GM19452 (cell line): ENCODE results near the gene PCNX1.
A peak's percentile ranks its signal among the peaks of the same experiment; 100 is the strongest.

Experiments
- ATAC-seq: cut with Tn5 transposase; IDR thresholded peaks from one replicate; pipeline ENCODE4 v1.9.1; 2021; ENCODE audit not compliant: unreplicated experiment

The PCNX1 gene

DNA sequence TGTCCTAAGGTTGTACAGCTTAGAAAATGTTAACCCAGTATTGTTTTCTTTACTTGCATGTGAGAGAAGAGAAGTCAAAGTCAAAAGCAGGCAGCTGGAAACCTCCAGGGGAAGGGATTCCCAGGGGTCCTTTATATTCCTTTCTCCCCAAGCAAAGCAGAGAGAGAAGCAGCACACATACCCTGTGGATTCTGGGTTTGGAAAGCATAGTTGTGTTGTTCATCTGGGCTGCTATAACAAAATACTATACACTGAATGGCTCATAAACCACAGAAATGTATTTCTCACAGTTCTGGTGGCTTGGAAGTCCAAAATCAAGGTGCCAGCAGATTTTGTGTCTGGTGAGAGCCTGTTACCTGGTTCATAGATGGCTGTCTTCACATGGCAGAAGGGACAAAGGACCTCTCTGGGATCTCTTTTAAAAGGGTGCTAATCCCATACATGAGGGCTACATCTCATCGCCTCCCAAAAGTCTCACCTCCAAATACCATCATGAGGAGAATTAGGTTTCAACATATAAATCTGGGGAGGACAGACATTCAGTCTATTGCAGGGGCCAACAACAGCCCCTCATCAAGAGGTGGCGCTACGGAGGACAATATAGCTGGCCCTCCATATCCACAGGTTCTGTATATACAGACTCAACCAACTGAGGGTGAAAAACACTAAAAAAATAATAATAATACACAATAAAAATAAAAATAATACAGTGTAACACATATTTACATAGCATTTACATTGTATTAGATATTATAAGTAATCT, 19.3 kb upstream of the PCNX1 start:
- ATAC-seq, result no peak

DNA sequence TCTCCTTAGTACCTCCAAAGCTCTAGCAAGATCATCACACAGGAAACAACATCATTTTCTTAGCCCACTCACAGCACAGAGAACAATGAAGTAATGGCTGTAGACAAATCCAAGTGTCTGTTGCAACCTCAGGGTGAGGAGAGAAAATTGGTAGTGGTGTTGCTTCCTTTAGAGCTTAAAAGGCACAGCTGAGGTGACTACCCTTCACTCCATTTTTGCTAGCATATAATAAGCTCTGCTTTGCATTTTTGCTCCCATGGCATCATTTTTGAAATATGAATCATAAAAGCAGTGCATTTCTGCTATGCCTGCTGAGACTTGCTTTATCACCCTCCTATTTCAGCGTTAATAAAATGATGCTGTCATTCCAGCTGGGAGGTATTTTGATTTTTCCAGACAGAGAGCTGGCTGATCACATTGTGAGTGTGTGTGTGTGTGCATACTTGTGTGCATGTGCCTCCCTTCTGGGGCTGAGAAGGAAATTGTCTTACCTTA, 18.5 kb upstream of the PCNX1 start:
- ATAC-seq, result no peak

DNA sequence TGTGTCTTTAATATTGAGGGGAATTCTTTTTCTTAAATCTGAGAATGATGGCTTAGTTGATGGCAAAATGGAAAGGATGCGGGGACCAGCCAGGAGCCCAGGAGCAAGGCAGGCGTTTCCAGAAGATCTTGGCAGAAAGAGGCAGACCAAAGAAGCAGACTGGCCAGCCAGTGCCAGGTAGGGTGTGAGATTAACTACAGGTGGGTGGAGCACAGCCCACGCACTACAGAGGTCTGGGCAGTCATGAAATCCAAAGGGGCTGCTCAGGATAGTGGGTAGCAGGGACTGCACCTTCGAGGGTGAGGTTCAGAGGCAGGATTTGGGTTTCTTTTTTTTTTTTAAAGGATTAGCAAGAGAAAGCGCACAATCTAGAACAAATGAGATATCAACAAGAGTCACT, 17.7 kb upstream of the PCNX1 start:
- no peak for ATAC-seq

DNA sequence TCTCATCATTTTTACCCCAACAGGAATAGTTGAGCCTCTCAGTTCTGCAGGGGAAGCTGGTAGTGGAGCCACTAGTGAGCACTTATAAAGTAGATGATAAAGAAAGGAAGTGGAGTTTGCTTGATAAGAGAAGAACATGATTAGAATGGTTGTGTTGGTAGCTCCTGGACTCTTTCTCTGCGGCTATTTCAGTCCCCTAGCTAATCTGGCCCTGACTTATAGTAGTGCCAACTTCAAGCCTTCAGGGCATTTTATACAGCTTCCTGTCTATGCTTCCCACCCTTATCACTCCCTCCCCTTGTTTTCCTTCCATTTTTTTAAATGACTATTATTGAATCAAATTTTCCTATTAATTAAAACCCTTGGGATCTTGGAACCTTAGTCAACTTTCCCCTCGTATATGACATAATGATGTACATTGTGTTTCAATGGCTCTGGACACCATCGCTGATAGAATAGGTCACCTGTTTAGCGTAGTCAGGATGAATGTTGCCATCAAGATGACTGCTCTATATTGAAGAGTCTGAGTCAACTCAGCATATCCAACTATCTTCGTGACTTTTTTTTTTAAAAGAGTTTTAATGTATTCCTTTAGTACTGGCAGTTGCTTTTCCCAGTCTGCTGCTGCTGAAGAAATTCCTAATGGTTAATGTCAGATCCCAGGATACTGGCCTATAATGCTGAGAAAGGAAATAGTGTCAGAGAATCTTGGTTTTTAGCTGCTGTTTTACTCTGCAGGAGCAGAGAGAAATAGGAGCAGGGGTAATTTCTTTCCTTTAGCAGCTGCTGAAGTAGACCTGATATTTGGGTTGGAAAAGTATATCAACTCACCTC, 16.2 kb upstream of the PCNX1 start:
- no peak for ATAC-seq

DNA sequence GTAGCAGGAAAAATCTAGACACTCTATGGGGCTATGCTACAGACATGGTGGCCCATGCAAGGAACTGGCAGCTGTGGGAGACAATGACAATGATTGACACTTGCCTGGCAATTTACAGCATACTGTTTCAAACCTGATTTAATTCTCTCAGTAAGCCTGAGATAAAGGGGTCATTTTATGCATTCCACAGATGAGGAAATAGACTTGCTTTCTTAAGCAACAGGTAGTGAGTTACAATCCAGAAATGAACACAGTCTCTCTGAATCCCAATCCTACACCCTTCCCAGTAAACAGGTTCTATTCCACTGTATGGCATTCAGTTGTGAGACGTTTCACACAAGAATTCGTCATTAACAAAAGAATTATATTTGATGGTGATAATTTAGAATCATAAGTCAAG, 15.5 kb upstream of the PCNX1 start:
- no peak for ATAC-seq

DNA sequence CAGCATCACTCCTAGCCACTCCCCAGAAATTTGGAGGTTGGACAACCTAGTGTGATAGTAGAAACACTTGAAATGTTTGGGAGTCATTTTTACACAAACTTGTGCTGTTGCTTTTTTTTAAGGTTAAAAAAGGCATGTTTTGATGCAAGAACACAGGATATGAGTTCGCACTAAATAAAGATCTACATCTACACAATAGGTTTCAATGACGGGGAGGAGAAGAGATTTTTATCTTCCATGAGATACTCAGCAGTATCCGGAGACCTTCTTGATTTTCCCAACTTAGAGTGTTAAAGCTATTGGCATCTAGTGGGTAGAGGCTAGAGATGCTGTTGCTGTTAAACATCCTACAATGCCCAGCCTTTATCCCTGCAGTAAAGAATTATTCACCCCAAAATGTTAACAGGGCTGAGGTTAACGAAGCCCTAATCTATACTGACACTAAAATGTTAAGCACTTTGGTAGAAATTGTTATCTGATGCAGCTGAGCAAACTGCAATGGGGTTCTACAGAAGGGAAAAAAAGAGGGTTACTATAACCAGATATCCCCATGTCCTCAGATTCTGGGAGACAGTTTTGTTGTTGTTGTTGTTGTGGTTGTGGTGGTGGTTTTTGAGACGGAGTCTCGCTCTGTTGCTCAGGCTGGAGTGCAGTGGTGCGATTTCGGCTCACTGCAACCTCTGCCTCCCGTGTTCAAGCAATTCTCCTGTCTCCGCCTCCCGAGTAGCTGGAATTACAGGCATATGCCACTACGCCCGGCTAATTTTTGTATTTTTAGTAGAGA, 14.0 kb upstream of the PCNX1 start:
- ATAC-seq, result no peak

DNA sequence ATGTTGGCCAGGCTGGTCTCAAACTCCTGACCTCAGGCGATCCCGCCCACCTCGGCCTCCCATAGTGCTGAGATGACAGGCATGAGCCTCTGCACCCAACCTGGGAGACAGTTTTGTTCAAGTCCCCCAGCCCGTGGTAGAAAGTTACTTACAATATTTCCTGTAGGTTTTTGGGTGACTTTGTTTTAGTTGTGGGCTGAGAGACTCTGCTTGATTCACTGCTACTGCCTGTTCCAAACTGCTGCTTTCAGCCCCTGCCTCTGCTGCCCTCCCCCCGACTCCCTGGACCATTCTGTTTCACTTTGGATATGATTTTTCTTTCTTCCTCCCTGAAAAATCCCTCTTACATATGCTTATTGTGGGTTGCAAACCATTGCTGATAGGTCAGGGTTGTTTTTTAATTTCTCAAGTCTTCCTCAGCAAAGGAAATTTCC, 13.4 kb upstream of the PCNX1 start:
- no peak for ATAC-seq

DNA sequence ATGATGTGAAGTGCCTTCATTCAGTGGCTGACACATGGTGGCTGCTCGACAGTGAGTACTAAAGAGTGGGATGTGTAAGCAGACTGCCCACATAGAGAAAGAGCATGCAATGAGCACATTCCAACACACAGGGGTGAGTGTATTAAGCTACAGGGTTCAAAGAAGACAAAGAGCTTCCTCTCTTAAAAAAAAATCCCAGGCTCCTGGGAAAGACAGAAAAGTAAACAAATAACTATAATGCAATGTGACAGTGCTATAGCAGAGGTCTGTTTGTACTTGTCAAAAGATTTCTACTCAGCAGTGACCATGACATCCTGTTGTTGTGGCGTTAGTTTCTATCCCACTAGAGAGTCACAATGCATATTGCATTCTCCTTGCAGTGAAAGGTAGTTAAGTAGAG, 12.4 kb upstream of the PCNX1 start:
- no peak for ATAC-seq

DNA sequence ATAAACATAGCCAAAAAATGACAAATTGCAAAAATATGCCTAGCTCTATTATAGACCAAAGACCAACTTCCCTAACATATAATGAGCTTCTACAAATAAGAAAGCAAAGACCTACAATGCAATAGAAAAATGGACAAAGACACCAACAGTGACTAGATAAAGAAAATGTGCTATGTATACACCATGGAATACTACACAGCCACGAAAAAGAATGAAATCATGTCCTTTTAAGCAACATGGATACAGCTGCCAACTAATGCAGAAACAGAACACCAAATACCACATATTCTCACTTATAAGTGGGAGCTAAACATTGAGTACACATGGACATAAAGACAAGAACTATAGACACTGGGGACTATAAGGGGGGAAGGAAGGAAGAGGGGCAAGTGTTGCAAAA, 10.9 kb upstream of the PCNX1 start:
- ATAC-seq, result no peak

DNA sequence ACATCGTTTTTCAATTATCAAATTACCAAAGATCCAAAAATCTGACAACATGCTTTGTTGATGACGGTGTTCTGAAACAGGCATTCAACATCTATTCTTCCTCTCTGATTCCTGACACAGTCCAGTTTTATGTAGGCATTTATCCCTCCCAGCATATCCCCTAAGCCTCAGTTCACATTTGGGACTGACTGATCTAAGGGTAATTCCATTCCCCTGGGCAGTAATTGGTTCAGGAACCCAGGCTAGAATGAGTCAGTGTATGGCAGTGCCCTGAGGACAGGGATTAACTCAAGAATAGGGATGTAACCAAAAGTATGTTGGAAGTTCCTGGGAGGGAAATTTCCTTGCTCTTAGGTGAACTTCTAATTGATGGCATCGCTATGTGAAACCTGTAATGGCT, 10.3 kb upstream of the PCNX1 start:
- ATAC-seq, result no peak

DNA sequence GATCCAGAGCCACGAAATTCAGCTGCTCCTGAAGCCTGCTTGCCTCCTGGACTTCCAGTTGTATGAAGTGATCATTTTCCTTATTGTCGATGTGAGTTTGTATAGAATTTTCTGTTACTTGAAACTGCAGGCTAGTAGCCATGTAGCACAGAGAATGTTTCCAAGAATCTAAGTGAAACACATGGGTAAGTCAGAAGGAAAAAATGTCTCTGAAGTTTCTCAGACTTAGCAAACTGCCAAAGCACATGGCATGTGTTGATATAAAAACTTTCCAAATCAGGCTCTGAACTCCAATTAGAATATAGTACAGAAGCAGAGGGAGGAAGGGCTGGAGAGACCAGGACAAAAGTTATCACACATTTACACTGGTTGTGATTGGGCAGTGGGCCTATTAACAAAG, 9.8 kb upstream of the PCNX1 start:
- ATAC-seq, result no peak

DNA sequence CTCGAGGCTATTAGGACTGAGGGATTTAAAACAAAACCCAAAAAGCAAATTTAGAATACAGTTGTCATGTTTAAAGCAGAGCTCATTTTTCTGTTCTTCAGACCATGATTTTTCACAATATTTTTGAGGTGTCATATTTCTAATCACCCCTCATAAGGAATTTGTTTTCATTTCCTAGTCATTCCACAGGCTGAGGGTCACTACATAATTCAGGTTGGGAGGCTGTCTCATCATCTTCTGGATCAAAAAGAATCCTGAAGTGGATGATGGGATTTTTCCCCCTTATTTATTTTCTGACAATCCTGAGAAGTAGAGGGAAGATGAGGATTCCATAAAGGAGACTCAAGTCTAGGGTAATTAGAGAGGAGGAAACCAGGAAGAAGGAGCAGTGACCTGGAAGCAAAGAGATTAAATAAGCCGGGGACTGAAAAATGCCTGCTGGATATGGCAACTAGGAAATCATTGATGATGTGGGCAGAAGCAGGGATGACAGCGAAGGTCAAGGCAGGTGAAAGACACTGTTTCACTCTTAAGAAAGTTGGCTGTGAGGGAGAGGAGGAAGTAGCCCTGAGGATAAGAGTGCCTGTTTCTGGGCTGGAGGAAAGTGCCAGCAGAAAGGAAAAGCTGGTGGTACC, 9.0 kb upstream of the PCNX1 start:
- ATAC-seq, result no peak

DNA sequence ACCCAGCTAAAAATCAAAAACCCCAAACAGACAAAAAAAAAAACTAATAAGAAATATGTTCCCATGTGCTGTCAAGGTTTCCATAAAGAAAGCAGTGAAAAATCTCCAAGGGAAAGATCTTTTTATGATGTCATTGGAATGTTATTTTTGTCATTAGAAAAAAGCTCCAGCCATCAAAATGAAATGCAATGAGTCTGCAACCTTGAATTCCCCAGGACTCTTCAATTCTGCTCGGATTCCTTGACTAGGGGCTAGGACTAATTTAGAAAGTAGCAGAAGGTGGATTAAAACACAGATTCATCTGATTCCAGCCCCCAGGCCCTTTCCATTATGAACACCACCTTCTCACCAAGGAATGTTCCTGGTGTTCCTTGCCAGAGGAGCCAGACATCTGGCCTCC, 6.0 kb upstream of the PCNX1 start:
- no peak for ATAC-seq

DNA sequence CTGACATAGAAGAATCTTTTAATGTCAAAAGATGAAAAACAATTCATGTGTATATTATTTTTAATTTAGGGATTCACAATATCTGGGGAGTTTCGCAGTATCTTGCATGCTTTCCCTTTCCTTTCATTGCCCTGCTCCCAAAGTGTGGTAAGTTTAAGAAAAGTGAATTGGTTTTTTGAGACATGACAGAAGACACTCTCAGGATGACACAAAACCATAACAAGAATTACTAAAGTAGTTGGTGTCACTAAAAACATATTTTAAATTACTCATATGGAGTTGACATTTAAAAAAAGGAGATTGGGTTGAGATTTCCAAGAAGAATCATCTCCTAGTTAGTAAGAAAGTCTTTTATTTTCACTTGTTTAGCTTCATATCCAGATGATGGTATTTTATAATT, 5.1 kb upstream of the PCNX1 start:
- ATAC-seq, result no peak

DNA sequence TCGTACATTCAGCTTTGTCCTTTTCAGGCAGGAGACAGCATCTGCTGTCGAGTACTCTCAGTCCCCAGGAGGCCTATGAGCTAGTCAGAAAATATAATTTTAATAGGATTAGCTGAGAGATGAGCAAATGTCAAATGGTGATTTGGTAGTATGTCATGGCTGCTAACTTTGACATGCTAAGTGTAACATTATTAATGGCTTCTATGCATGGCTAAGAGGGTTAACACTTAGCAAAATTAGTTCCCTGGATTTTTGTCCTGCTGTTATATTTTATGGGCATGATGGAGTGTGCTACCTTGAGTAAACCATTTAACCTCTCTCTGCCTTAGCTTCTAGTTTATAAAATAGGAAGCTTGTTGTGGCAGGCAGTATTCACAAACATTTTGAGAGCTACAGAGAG, 2.9 kb upstream of the PCNX1 start:
- no peak for ATAC-seq

DNA sequence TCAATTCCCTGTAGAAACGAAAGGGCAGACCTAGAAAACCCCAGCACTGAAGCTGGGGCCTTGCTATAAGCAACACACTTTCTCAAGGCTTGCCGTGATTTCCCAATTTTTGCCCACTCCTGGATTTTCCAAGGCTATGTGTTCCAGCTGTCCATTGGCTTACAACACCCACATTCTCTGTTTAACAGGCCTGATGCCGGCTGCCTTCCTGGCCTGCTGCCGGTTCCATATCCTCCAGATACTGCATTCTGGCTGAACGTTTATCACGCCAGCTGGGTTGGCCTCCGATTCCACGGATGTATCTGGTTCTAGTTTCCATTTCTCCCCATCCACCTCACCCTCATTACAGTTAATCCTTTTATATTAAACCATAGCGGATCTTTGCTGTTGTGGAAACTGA, 2.0 kb upstream of the PCNX1 start:
- no peak for ATAC-seq

DNA sequence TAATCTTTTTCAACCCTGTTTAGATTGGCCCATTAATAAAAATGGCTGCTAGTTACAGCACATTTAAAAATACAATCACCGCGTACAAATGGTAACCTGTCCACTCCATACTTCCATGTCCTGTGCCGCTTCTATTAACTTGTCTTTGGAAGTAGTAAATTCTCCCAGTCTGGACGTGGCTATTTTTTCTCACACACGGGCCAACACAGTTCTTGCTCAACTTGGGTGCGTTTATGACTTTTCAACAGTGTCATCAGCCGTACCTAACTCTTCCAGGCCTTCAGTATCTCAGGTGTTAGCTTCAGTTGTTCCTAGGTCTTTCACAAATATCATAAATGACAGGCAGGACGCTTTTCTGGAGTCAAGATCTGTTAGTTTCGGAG, 475 bp upstream of the PCNX1 start:
- ATAC-seq, result peak; percentile 4

DNA sequence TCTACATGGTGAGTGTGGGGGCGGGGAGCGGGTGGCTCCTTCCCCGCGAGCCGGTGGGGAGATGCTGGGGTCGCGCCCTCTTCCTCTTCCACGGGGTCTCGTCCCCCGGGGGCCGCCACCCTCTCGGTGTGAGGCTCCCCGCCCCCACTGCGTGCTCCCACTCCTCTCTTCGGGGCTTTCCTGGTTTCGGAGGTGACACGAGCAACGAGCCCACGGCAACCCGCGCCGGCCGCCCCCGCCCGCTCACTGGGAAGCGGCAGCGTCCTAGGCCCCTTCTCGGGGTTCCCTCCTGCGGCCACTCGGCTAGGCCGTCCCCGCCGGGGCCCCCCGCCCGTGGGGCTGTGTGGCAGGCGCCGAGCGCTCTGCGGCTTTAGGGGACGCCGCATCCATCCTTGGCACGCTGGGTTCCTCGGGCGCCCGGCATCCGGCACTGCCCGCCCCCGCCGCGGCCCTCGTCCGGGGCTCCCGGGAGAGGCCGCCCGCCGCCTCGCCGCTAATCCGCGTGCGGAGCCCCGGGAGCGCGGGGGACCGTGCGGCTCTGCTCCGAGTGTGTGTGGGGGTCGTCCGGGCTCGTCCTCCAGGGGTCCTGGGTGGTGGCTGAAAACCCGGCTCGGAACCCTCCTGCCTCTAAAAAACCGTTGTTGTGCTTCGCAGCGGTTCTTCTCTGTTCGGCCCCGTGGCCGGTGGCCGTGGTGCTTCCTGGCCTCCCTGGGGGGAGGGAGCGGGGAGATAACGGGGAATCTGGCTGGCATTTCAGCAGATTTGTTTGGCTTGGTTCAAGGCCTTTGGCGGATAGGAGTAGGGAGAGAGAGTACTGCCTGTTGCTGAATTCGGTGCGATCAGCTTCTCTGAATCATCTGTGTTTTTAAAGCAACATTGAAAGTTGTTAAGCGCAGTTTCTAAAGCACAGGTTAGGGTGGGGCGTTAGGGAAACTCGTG, 1.0 kb downstream of the PCNX1 start:
- peak; percentile 27 for ATAC-seq

DNA sequence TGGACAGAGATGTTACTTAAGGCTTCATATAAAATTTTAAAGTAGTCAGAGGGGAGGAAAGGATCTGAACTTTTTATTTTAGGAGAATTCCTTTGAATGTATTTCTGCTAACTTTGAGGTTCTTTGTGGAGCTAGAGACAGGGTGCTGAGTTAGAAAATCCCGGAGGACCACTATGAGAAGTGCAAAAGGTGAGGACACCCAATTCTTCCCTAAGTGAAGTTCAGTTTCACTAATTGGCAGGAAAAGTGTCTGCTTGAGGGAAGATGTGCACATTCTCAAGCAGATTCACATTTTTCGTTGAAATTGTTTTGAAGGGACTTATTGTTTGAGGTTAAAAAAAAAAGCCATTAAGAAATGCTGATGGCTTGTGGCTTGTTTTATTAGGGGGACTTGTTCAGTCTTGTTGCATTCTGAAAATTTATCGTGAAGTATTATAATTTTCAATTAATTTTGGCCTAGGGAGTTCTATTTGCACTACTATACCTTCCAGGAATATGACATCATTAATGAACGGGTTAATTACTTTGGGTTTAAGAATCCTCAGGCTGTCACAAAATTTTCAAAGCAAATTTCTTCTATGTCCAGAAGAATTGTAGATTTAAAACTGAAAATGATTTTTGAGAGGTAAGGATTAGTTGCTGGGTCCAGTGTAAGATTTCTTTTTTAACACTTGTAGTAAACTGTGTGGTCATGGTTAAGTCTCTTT, 1.8 kb downstream of the PCNX1 start:
- ATAC-seq, result no peak
